Gastroesophageal sphincter (tissue), 4 donors: ENCODE measurements around the gene RNF11. TPM values are rescaled to one million over a fixed set of nuclear protein-coding genes. Genes with fewer than 3 reads are reported as not detected.

Experiments used
- ATAC-seq: fragments of 150-250 bp; one replicate; pipeline ENCODE4 v1.9.1; 2016; ENCODE audit warnings: mild to moderate bottlenecking, moderate library complexity
- H3K27ac ChIP-seq, 4 donors: fragments of 200-600 bp; sonication (generic) in 3 of 4; 1 replicate in 3 of 4; 2 replicates in 1 of 4; pipeline ENCODE4 v1.5.1; 2016 to 2019
- H3K27me3 ChIP-seq: fragments of 200-600 bp; sonication (generic); one replicate; pipeline ENCODE4 v1.5.1; 2019
- H3K36me3 ChIP-seq, 2 donors: fragments of 200-600 bp; sonication (generic); one replicate each; pipeline ENCODE4 v1.5.1; 2019; ENCODE audit warnings: control low read depth in 1 of 2
- H3K4me1 ChIP-seq, 3 donors: fragments of 200-600 bp; sonication (generic); 1 replicate in 2 of 3; 2 replicates in 1 of 3; pipeline ENCODE4 v1.5.1; 2016 to 2019; ENCODE audit warnings: control low read depth in 2 of 3
- H3K4me3 ChIP-seq, 2 donors: fragments of 200-600 bp; sonication (generic); one replicate each; pipeline ENCODE4 v1.5.1; 2019; ENCODE audit warnings: mild to moderate bottlenecking in 1 of 2, moderate library complexity in 1 of 2
- H3K9me3 ChIP-seq, 3 donors: fragments of 200-600 bp; sonication (generic); one replicate each; pipeline ENCODE4 v1.5.1; 2017 to 2019; ENCODE audit warnings: control low read depth in 2 of 3
- EP300 ChIP-seq: sonication (generic); formaldehyde crosslinking; IDR thresholded peaks from one replicate; pipeline ENCODE4 v1.6.1; 2017; ENCODE audit warnings: antibody characterized with exemption, mild to moderate bottlenecking
- POLR2A ChIP-seq, 2 donors: fragments of 450-650 bp; IDR thresholded peaks; one replicate each; pipeline ENCODE4 v1.6.1; 2017; ENCODE audit warnings: antibody characterized with exemption in 2 of 2, mild to moderate bottlenecking in 2 of 2, moderate library complexity in 1 of 2
- POLR2AphosphoS5 ChIP-seq: sonication (generic); formaldehyde crosslinking; IDR thresholded peaks from one replicate; pipeline ENCODE4 v1.6.1; 2017; ENCODE audit warnings: antibody characterized with exemption
- WGBS, 2 donors: methylation state at CpG; one replicate each; pipeline ENCODE4 v1.1.5; 2018; ENCODE audit warnings: low coverage in 1 of 2; 5-methylcytosine and 5-hydroxymethylcytosine counted together
- total RNA-seq, 4 donors: library from RNA; depleted of rRNA; stranded (reverse); fragments of >200 nt; gene quantifications; one replicate each; pipeline ENCODE4 v1.1.0, GENCODE V29; 2016
- TF ChIP-seq, protein P1 (sequence below), 4 experiments: fragments of 200-600 bp in 2 of 4; fragments of 450-650 bp in 2 of 4; sonication (generic) in 1 of 4; IDR thresholded peaks; one replicate each; pipeline ENCODE4 v1.5.1; 2017 to 2019; ENCODE audit warnings: antibody characterized with exemption in 4 of 4, mild to moderate bottlenecking in 2 of 4, moderate library complexity in 2 of 4

Gene RNF11
- total RNA-seq, 4 donors from 2014 or later: 96.7 to 156 (median 118) TPM

DNA sequence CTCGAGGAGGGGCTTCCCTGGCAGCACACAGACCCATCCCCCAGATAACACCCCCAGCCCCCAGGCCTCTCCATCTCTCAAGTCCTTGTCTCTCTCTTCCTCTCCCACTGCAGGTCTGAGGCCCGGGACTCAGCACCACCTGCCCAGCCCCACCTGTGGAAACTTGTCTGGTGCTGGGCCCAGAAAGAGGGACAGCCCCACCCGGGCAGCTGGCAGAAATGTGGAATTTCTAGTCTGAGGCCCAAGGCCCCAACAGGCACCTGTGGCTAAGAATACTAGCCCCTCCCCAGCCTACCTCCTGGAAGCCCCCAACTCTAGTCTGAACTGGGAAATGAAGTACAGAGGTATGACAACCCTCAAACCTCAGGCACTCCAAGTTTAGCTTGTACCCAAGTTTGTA, 78.9 kb downstream of the RNF11 start:
- H3K27me3 ChIP-seq: no peaks in the 10 kb centered on the region
- no peak for ATAC-seq
- 56 to 60% methylated on average over 1 of the region's 3 CpGs for WGBS, 2 donors
- H3K9me3 ChIP-seq: no peaks in the 10 kb centered on the region
- TF ChIP-seq POLR2AphosphoS5 (no peak), POLR2A (IDR thresholded peaks at IDR 0.05) (no peak), EP300 (no peak)
- TF ChIP-seq, protein P1, sequence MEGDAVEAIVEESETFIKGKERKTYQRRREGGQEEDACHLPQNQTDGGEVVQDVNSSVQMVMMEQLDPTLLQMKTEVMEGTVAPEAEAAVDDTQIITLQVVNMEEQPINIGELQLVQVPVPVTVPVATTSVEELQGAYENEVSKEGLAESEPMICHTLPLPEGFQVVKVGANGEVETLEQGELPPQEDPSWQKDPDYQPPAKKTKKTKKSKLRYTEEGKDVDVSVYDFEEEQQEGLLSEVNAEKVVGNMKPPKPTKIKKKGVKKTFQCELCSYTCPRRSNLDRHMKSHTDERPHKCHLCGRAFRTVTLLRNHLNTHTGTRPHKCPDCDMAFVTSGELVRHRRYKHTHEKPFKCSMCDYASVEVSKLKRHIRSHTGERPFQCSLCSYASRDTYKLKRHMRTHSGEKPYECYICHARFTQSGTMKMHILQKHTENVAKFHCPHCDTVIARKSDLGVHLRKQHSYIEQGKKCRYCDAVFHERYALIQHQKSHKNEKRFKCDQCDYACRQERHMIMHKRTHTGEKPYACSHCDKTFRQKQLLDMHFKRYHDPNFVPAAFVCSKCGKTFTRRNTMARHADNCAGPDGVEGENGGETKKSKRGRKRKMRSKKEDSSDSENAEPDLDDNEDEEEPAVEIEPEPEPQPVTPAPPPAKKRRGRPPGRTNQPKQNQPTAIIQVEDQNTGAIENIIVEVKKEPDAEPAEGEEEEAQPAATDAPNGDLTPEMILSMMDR (IDR thresholded peaks at IDR 0.05): no peak
- no peak overlapping the region for H3K4me3 ChIP-seq
- no peaks in the 10 kb centered on the region for H3K36me3 ChIP-seq
- no peak overlapping the region for H3K27ac ChIP-seq
- peaks cover 0 to 10% (median 0%) of the 10 kb centered on the region in 3 donors for H3K4me1 ChIP-seq

DNA sequence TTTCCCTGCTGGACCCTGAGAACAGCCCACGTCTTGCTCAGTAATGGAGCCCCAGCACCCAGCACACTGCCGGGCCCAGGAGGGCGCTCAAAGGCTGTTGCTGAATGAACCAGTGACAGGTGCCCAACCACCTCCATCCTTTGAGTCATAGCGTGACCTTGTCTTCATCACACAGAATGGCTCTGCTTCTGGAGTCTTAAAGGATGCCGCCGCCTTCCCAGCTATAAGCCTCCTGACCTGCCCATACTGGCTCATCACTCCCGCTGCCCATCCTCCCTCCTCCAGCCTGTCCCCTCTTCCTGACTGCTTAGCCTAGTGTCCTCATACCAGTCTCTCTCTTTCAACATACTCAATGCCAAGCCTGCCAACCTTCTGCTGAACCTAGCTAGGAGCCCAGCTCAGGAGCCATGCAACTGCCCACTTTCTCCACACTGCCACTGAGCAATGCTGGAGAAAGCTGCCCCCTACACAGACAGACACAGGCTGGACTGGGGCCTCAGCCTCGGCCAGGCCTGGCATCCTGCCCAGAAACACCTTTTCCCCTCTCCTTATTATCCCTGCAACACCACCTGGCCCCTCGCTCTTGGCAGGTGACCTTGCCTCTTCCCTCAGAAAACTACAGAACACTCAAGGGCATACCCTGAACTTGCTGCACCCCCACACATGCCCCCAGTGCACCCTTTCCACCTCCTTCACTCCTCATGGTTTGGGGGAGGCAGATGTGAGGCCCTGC, 80.2 kb downstream of the RNF11 start:
- H3K4me1 ChIP-seq: peaks cover 0 to 10% (median 0%) of the 10 kb centered on the region in 3 donors
- no peak overlapping the region for H3K4me3 ChIP-seq
- H3K27me3 ChIP-seq: no peaks in the 10 kb centered on the region
- no peak overlapping the region for H3K27ac ChIP-seq
- WGBS, 2 donors: 0 to 80% methylated on average over 1 of the region's 9 CpGs
- no peak for ATAC-seq
- TF ChIP-seq POLR2A (IDR thresholded peaks at IDR 0.05): no peak
- TF ChIP-seq EP300: no peak
- TF ChIP-seq, protein P1 (IDR thresholded peaks at IDR 0.05): no peak
- no peak for TF ChIP-seq POLR2AphosphoS5
- no peaks in the 10 kb centered on the region for H3K9me3 ChIP-seq
- no peaks in the 10 kb centered on the region for H3K36me3 ChIP-seq

DNA sequence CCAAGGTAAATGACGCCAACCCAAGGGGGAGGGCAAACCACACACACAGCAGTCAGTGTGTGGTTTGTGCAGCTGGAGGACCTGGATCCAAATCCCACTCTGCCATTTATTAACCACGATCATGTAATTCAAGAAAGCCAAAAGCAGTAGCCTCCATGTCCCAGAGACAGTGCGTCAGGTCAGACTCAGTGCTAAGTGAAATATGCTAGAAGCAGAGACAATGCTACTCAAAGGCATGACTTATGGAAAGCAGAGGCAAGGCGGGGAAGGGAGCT, 80.7 kb downstream of the RNF11 start:
- TF ChIP-seq, protein P1 (IDR thresholded peaks at IDR 0.05): no peak
- no peak for TF ChIP-seq EP300
- TF ChIP-seq POLR2A (IDR thresholded peaks at IDR 0.05): no peak
- no peak for TF ChIP-seq POLR2AphosphoS5
- Histone ChIP-seq H3K27ac (no peak overlapping the region), H3K9me3 (no peaks in the 10 kb centered on the region), H3K27me3 (peaks cover 4% of the 10 kb centered on the region), H3K36me3 (no peaks in the 10 kb centered on the region), H3K4me3 (no peak overlapping the region), H3K4me1 (peaks cover 0 to 10% (median 0%) of the 10 kb centered on the region in 3 donors)
- WGBS, 2 donors: 88% methylated on average over 1 to 2 of the region's 4 CpGs
- ATAC-seq: no peak

DNA sequence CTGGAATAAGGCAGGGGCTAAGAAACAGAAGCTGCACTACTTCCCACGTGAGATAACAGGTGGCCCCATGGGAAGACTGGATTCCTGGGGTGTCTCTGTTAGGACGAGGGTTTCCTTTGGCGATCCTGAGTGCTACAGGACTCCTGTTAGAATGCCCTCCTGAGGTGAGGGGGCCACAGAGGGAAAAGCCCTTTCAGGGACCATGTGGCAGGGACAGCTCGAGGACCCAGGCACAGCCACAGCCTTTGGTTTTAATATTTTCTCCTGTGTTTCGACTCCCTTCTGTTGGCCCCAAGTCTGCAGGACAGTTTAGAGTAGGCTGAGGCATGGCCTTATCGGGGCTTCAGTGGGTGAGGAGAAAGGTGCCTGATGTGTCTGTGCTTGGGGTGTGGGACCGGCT, 81.7 kb downstream of the RNF11 start:
- H3K4me1 ChIP-seq: peaks cover 0 to 10% (median 0%) of the 10 kb centered on the region in 3 donors
- no peaks in the 10 kb centered on the region for H3K9me3 ChIP-seq
- ATAC-seq: no peak
- TF ChIP-seq, protein P1 (IDR thresholded peaks at IDR 0.05): no peak
- no peak for TF ChIP-seq EP300
- TF ChIP-seq POLR2AphosphoS5: no peak
- H3K27me3 ChIP-seq: peaks cover 6% of the 10 kb centered on the region
- no peak overlapping the region for H3K4me3 ChIP-seq
- no peak overlapping the region for H3K27ac ChIP-seq
- no peaks in the 10 kb centered on the region for H3K36me3 ChIP-seq
- 74 to 100% methylated on average over 1 to 5 of the region's 7 CpGs for WGBS, 2 donors
